GM12864 (cell line): ENCODE results near the gene BAD.

Experiments
- DNase-seq: peaks from one replicate; pipeline ENCODE4 v3.0.0-alpha.2; 2011; ENCODE audit warnings: low read depth
- H3K4me3 ChIP-seq: 2 replicates; pipeline ENCODE4 v1.5.1; 2011; ENCODE audit warnings: mild to moderate bottlenecking, low read depth, low read length, control low read depth
- CTCF ChIP-seq: IDR thresholded peaks from 2 replicates; pipeline ENCODE4 v1.5.1; 2011; ENCODE audit warnings: low read depth, mild to moderate bottlenecking, moderate library complexity, low read length, control low read depth, inconsistent platforms; ENCODE audit errors: missing control alignments

The BAD gene

GRCh38 chr11:64287676-64288352 is 3.3 kb upstream of the BAD start:
- H3K4me3 ChIP-seq, result no peak overlapping the region
- no peak for TF ChIP-seq CTCF
- no peak for DNase-seq

- no peak overlapping the region for H3K4me3 ChIP-seq
Measured at GRCh38 chr11:64286801-64287159, 2.3 kb upstream of the BAD start.

GRCh38 chr11:64285885-64286800 is 1.7 kb upstream of the BAD start:
- no peak for DNase-seq
- H3K4me3 ChIP-seq, result peak overlapping the region; percentile 71
- peak; percentile 21 for TF ChIP-seq CTCF

More at GRCh38 chr11:64286801-64287159, 2.3 kb upstream of the BAD start:
- no peak for TF ChIP-seq CTCF
- no peak for DNase-seq

GRCh38 chr11:64284962-64285884 is 758 bp upstream of the BAD start, which contains the start of gene GPR137:
Gene GPR137, plus strand, starts transcription at chr11:64285848. Its CDS starts 677 bp downstream, at chr11:64286525.
- no peak for TF ChIP-seq CTCF
- no peak for DNase-seq
- H3K4me3 ChIP-seq, result peak within 1 kb of the TSS; percentile 71

- TF ChIP-seq CTCF, result no peak
- no peak for DNase-seq
- H3K4me3 ChIP-seq, result no peak overlapping the region
Measured at GRCh38 chr11:64283092-64283491, 1.4 kb downstream of the BAD start.

GRCh38 chr11:64281957-64282770 is 2.3 kb downstream of the BAD start:
- H3K4me3 ChIP-seq, result no peak overlapping the region
- no peak for DNase-seq
- no peak for TF ChIP-seq CTCF
